CD14-positive monocyte (primary cell): ENCODE results near the gene TEKT1. TPM values are rescaled to one million over a fixed set of nuclear protein-coding genes. Genes with fewer than 3 reads are reported as not detected.

Source experiments
- DNase-seq, 3 donors: peaks; one replicate each; pipeline ENCODE4 v3.0.0-alpha.2; 2011 to 2022
- H2AFZ ChIP-seq: 2 replicates; pipeline ENCODE4 v1.6.0; 2012; ENCODE audit warnings: mild to moderate bottlenecking, low read depth, low read length, inconsistent platforms; ENCODE audit not compliant: insufficient read depth, poor library complexity, severe bottlenecking
- H3K27ac ChIP-seq, 2 donors: 1 replicate in 1 of 2; 2 replicates in 1 of 2; pipeline ENCODE4 v1.5.1; 2012 to 2013; ENCODE audit warnings: low read length in 2 of 2, control low read depth in 1 of 2, inconsistent platforms in 1 of 2, low read depth in 1 of 2, mild to moderate bottlenecking in 1 of 2
- H3K27me3 ChIP-seq, 2 donors: one replicate each; pipeline versions ENCODE4 v1.6.0 to v1.6.1; 2011 to 2013; ENCODE audit warnings: low read length in 2 of 2; ENCODE audit not compliant: control insufficient read depth in 2 of 2, insufficient read depth in 2 of 2
- H3K36me3 ChIP-seq, 2 donors: replicated peaks in 1 of 2; 1 replicate in 1 of 2; 2 replicates in 1 of 2; pipeline versions ENCODE4 v1.5.1 to v1.6.1; 2012 to 2013; ENCODE audit warnings: low read length in 2 of 2, control low read depth in 1 of 2, inconsistent platforms in 1 of 2, mild to moderate bottlenecking in 1 of 2; ENCODE audit not compliant: insufficient read depth in 2 of 2, control insufficient read depth in 1 of 2
- H3K4me1 ChIP-seq, 2 donors: 1 replicate in 1 of 2; 2 replicates in 1 of 2; pipeline versions ENCODE4 v1.5.1 to v1.6.1; 2012 to 2013; ENCODE audit warnings: low read length in 2 of 2, control low read depth in 1 of 2, inconsistent platforms in 1 of 2, mild to moderate bottlenecking in 1 of 2, moderate library complexity in 1 of 2; ENCODE audit not compliant: insufficient read depth in 2 of 2, control insufficient read depth in 1 of 2
- H3K4me2 ChIP-seq: replicated peaks from 2 replicates; pipeline ENCODE3; 2012; ENCODE audit warnings: low read length, moderate library complexity, mild to moderate bottlenecking; ENCODE audit not compliant: poor library complexity, severe bottlenecking; ENCODE audit errors: extremely low read depth
- H3K4me3 ChIP-seq, 3 experiments: fragments of 200-600 bp in 1 of 3; sonication (generic) in 1 of 3; replicated peaks in 1 of 3; 1 replicate in 2 of 3; 2 replicates in 1 of 3; pipeline ENCODE4 v1.5.1; 2011 to 2013; ENCODE audit warnings: low read length in 3 of 3, mild to moderate bottlenecking in 3 of 3, control low read depth in 2 of 3, low read depth in 2 of 3, inconsistent platforms in 1 of 3, moderate library complexity in 1 of 3
- H3K79me2 ChIP-seq: 2 replicates; pipeline ENCODE4 v1.6.0; 2012; ENCODE audit warnings: mild to moderate bottlenecking, control low read depth, inconsistent platforms, low read length, moderate library complexity; ENCODE audit not compliant: insufficient read depth
- H3K9ac ChIP-seq: 2 replicates; pipeline ENCODE4 v1.6.0; 2017; ENCODE audit warnings: low read length, mild to moderate bottlenecking; ENCODE audit not compliant: insufficient read depth, poor library complexity, severe bottlenecking
- H3K9me3 ChIP-seq, 2 donors: replicated peaks in 1 of 2; 1 replicate in 1 of 2; 2 replicates in 1 of 2; pipeline versions ENCODE4 v1.5.1 to v1.6.1; 2012 to 2013; ENCODE audit warnings: low read length in 2 of 2, control low read depth in 1 of 2; ENCODE audit not compliant: control insufficient read depth in 1 of 2, insufficient read depth in 1 of 2
- H4K20me1 ChIP-seq: 2 replicates; pipeline ENCODE4 v1.6.0; 2012; ENCODE audit warnings: mild to moderate bottlenecking, low read length, control low read depth, moderate library complexity; ENCODE audit not compliant: insufficient read depth
- H3K27ac Mint-ChIP-seq, 7 donors: one replicate each; pipeline ENCODE4 v1.8.0; 2020; ENCODE audit warnings: mild to moderate bottlenecking in 7 of 7, mixed read lengths in 7 of 7, moderate library complexity in 6 of 7, inconsistent platforms in 2 of 7
- H3K27me3 Mint-ChIP-seq, 3 donors: one replicate each; pipeline ENCODE4 v1.8.0; 2021 to 2022; ENCODE audit warnings: low read depth in 3 of 3, mild to moderate bottlenecking in 3 of 3, mixed read lengths in 3 of 3, moderate library complexity in 3 of 3, inconsistent platforms in 1 of 3
- H3K36me3 Mint-ChIP-seq, 2 donors: one replicate each; pipeline ENCODE4 v1.8.0; 2020; ENCODE audit warnings: mixed read lengths in 2 of 2, inconsistent platforms in 1 of 2, mild to moderate bottlenecking in 1 of 2
- H3K4me1 Mint-ChIP-seq: one replicate; pipeline ENCODE4 v1.8.0; 2020; ENCODE audit warnings: mild to moderate bottlenecking, mixed read lengths
- H3K4me3 Mint-ChIP-seq, 2 donors: one replicate each; pipeline ENCODE4 v1.8.0; 2020; ENCODE audit warnings: mild to moderate bottlenecking in 2 of 2, mixed read lengths in 2 of 2, moderate library complexity in 1 of 2
- H3K9me3 Mint-ChIP-seq, 7 donors: one replicate each; pipeline ENCODE4 v1.8.0; 2020 to 2022; ENCODE audit warnings: mixed read lengths in 7 of 7, mild to moderate bottlenecking in 6 of 7, moderate library complexity in 6 of 7, inconsistent platforms in 2 of 7
- CTCF ChIP-seq: fragments of 200-600 bp; IDR thresholded peaks from one replicate; pipeline ENCODE4 v1.8.0; 2022; ENCODE audit warnings: antibody characterized with exemption, mild to moderate bottlenecking
- WGBS: methylation state at CpG from one replicate; pipeline ENCODE4 v1.1.5; 2013; ENCODE audit warnings: missing lambda C conversion rate; ENCODE audit not compliant: insufficient coverage; 5-methylcytosine and 5-hydroxymethylcytosine counted together
- intact Hi-C, 2 donors: fragments of 100-400 bp; cut with micrococcal nuclease; formaldehyde crosslinking; loops; one replicate each; pipeline versions ENCODE4 v1.15.0 to v1.15.1; 2023
- polyA plus RNA-seq, 3 donors: library from polyadenylated mRNA; depleted of rRNA in 1 of 3; unstranded in 2 of 3; stranded (reverse) in 1 of 3; fragments of 300-500 nt in 2 of 3; fragments of >200 nt in 1 of 3; fragmentation: Illumina TruSeq in 2 of 3; gene quantifications; 1 replicate in 2 of 3; 2 replicates in 1 of 3; pipeline ENCODE4 v1.2.3, GENCODE V29; 2012 to 2021

The TEKT1 gene
- polyA plus RNA-seq, 3 donors = not detected

GRCh38 chr17:6872936-6873335, 41.4 kb upstream of the TEKT1 start:
- H4K20me1 ChIP-seq = no peaks in the 10 kb centered on the region
- intact Hi-C loops = no loop called here
- H3K4me2 ChIP-seq = no peak overlapping the region
- Mint-ChIP-seq H3K4me3 (no peak overlapping the region), H3K4me1 (no peaks in the 10 kb centered on the region), H3K9me3 (peaks cover 0 to 2% (median 0%) of the 10 kb centered on the region in 7 donors), H3K27me3 (peaks cover 6 to 11% (median 6%) of the 10 kb centered on the region in 3 donors), H3K36me3 (no peaks in the 10 kb centered on the region), H3K27ac (no peak overlapping the region)
- no peak overlapping the region for H3K9ac ChIP-seq
- WGBS = 94% methylated on average over 2 of the region's 3 CpGs
- no peak for TF ChIP-seq CTCF
- no peak overlapping the region for H3K27ac ChIP-seq
- H2AFZ ChIP-seq = no peak overlapping the region
- no peak overlapping the region for H3K4me3 ChIP-seq
- no peaks in the 10 kb centered on the region for H3K9me3 ChIP-seq
- H3K79me2 ChIP-seq = no peaks in the 10 kb centered on the region
- H3K36me3 ChIP-seq = no peaks in the 10 kb centered on the region
- H3K27me3 ChIP-seq = no peaks in the 10 kb centered on the region
- H3K4me1 ChIP-seq = no peaks in the 10 kb centered on the region
- no peak for DNase-seq

- Histone ChIP-seq H3K4me3 (no peak overlapping the region), H3K9me3 (no peaks in the 10 kb centered on the region), H3K9ac (no peak overlapping the region), H3K79me2 (no peaks in the 10 kb centered on the region), H2AFZ (no peak overlapping the region), H3K27me3 (no peaks in the 10 kb centered on the region), H4K20me1 (no peaks in the 10 kb centered on the region), H3K4me1 (no peaks in the 10 kb centered on the region), H3K4me2 (no peak overlapping the region), H3K27ac (no peak overlapping the region), H3K36me3 (no peaks in the 10 kb centered on the region)
- Mint-ChIP-seq H3K4me1 (no peaks in the 10 kb centered on the region), H3K27ac (peak overlapping the region in 1 of 7 donors; percentile 69), H3K9me3 (peaks cover 0 to 2% (median 0%) of the 10 kb centered on the region in 7 donors), H3K4me3 (no peak overlapping the region), H3K36me3 (no peaks in the 10 kb centered on the region), H3K27me3 (peaks cover 6 to 14% (median 10%) of the 10 kb centered on the region in 3 donors)
- DNase-seq = no peak
- no CpG with 5 or more reads among the region's 1 CpG for WGBS
- no peak for TF ChIP-seq CTCF
- intact Hi-C loops = no loop called here
Measured at GRCh38 chr17:6870841-6871240, 39.3 kb upstream of the TEKT1 start.
